ENCODE data around the gene CROT.
"Not testable (repeated sequence)": the region's sequence is repeated elsewhere in the genome, so short reads cannot be mapped to it uniquely, and the experiment has no call there.

The CROT gene

GRCh38 chr7:87345166-87345927 is at the start of gene CROT:
CROT (plus strand) TSS chr7:87345664; CDS start chr7:87349069, 3,405 bp downstream.
- DNase-seq: peak; percentile 77

- no peak for DNase-seq
Measured at GRCh38 chr7:87300756-87301155, 44.7 kb upstream of the CROT start.

GRCh38 chr7:87310790-87311419 is 34.6 kb upstream of the CROT start:
- no peak for DNase-seq

GRCh38 chr7:87312215-87312865 is 33.1 kb upstream of the CROT start:
- DNase-seq: peak; percentile 33

GRCh38 chr7:87316097-87316700 is 29.3 kb upstream of the CROT start:
- DNase-seq: no peak

GRCh38 chr7:87316846-87317552 is 28.5 kb upstream of the CROT start:
- DNase-seq: no peak

GRCh38 chr7:87317691-87318245 is 27.7 kb upstream of the CROT start:
- DNase-seq: no peak

- no peak for DNase-seq
Measured at GRCh38 chr7:87318741-87319140, 26.7 kb upstream of the CROT start.

GRCh38 chr7:87319154-87319581 is 26.3 kb upstream of the CROT start:
- DNase-seq: not testable (repeated sequence)

GRCh38 chr7:87322912-87323311 is 22.6 kb upstream of the CROT start:
- no peak for DNase-seq

- no peak for DNase-seq
Measured at GRCh38 chr7:87325576-87326370, 19.7 kb upstream of the CROT start.

- DNase-seq: no peak
Measured at GRCh38 chr7:87328281-87328680, 17.2 kb upstream of the CROT start.

- no peak for DNase-seq
Measured at GRCh38 chr7:87330316-87330715, 15.1 kb upstream of the CROT start.

GRCh38 chr7:87330942-87331341 is 14.5 kb upstream of the CROT start:
- no peak for DNase-seq

- no peak for DNase-seq
Measured at GRCh38 chr7:87331687-87332252, 13.7 kb upstream of the CROT start.

GRCh38 chr7:87332321-87332720 is 13.1 kb upstream of the CROT start:
- DNase-seq: no peak

- DNase-seq: no peak
Measured at GRCh38 chr7:87336136-87336535, 9.3 kb upstream of the CROT start.

- DNase-seq: no peak
Measured at GRCh38 chr7:87337331-87337730, 8.1 kb upstream of the CROT start.

GRCh38 chr7:87339373-87339897 is 6.0 kb upstream of the CROT start:
- DNase-seq: no peak

- no peak for DNase-seq
Measured at GRCh38 chr7:87341441-87341840, 4.0 kb upstream of the CROT start.

GRCh38 chr7:87342231-87342630 is 3.2 kb upstream of the CROT start:
- no peak for DNase-seq
